C4-2B (cell line): ENCODE data around the gene PHACTR1.

Experiments used
- H3K27ac ChIP-seq: fragments of 450-650 bp; 2 replicates; pipeline ENCODE4 v1.5.1; 2017
- CTCF ChIP-seq: fragments of 450-650 bp; conservative IDR thresholded peaks from 2 replicates; pipeline ENCODE4 v1.5.1; 2017; ENCODE audit warnings: mild to moderate bottlenecking
- ZFX ChIP-seq: fragments of 450-650 bp; IDR thresholded peaks from 2 replicates; pipeline ENCODE4 v1.6.1; 2017

Gene PHACTR1

GRCh38 chr6:12845224-12846004, 128.8 kb downstream of the PHACTR1 start:
- TF ChIP-seq ZFX (no peak), CTCF (no peak)
- H3K27ac ChIP-seq: no peak overlapping the region

- TF ChIP-seq CTCF (no peak), ZFX (no peak)
- H3K27ac ChIP-seq: no peak overlapping the region
Measured at GRCh38 chr6:12848964-12849808, 132.6 kb downstream of the PHACTR1 start.

GRCh38 chr6:12849809-12850198, 133.2 kb downstream of the PHACTR1 start:
- H3K27ac ChIP-seq: no peak overlapping the region
- TF ChIP-seq CTCF (no peak), ZFX (no peak)

GRCh38 chr6:12851123-12851695, 134.6 kb downstream of the PHACTR1 start:
- no peak for TF ChIP-seq ZFX
- TF ChIP-seq CTCF: no peak
- H3K27ac ChIP-seq: no peak overlapping the region

- no peak overlapping the region for H3K27ac ChIP-seq
- TF ChIP-seq CTCF: no peak
- TF ChIP-seq ZFX: no peak
Measured at GRCh38 chr6:12861603-12862002, 145.0 kb downstream of the PHACTR1 start.

- H3K27ac ChIP-seq: no peak overlapping the region
- no peak for TF ChIP-seq ZFX
- TF ChIP-seq CTCF: no peak
Measured at GRCh38 chr6:12865117-12865516, 148.6 kb downstream of the PHACTR1 start.

GRCh38 chr6:12865671-12866181, 149.2 kb downstream of the PHACTR1 start:
- H3K27ac ChIP-seq: no peak overlapping the region
- TF ChIP-seq CTCF (no peak), ZFX (no peak)
